HG03378 (cell line): ENCODE data around the gene RHOXF2B.
"Not testable (repeated sequence)": the region's sequence is repeated elsewhere in the genome, so short reads cannot be mapped to it uniquely, and the experiment has no call there.

Experiments
- ATAC-seq: cut with Tn5 transposase; IDR thresholded peaks from one replicate; pipeline ENCODE4 v1.9.1; 2021; ENCODE audit warnings: mild to moderate bottlenecking, moderate library complexity; ENCODE audit not compliant: unreplicated experiment

RHOXF2B gene

GRCh38 chrX:120077590-120077989 lies at the start of gene RHOXF2B:
TSS of gene RHOXF2B (minus strand) at chrX:120077690. CDS start at chrX:120077552, 138 bp downstream.
- not testable (repeated sequence) for ATAC-seq

GRCh38 chrX:120125444-120125843 lies 48.0 kb upstream of the RHOXF2B start:
- ATAC-seq, result no peak

GRCh38 chrX:120120223-120120622 lies 42.7 kb upstream of the RHOXF2B start:
- ATAC-seq, result no peak

- no peak for ATAC-seq
Observed at GRCh38 chrX:120115438-120115963, 38.0 kb upstream of the RHOXF2B start, which contains the start of gene RHOXF1. TSS of gene RHOXF1 (minus strand) at chrX:120115913. CDS start at chrX:120115862, 51 bp downstream.

GRCh38 chrX:120111611-120112010 lies 34.1 kb upstream of the RHOXF2B start:
- ATAC-seq, result no peak

GRCh38 chrX:120109378-120109777 lies 31.9 kb upstream of the RHOXF2B start:
- ATAC-seq, result no peak

- not testable (repeated sequence) for ATAC-seq
Observed at GRCh38 chrX:120104707-120105106, 27.2 kb upstream of the RHOXF2B start.

GRCh38 chrX:120101057-120101456 lies 23.6 kb upstream of the RHOXF2B start:
- ATAC-seq, result not testable (repeated sequence)

- ATAC-seq, result no peak
Observed at GRCh38 chrX:120090208-120090607, 12.7 kb upstream of the RHOXF2B start.

GRCh38 chrX:120087289-120088017 lies 10.0 kb upstream of the RHOXF2B start:
- ATAC-seq, result no peak

GRCh38 chrX:120085553-120086185 lies 8.2 kb upstream of the RHOXF2B start:
- not testable (repeated sequence) for ATAC-seq

- ATAC-seq, result not testable (repeated sequence)
Observed at GRCh38 chrX:120066169-120066568, 11.3 kb downstream of the RHOXF2B start.

- ATAC-seq, result not testable (repeated sequence)
Observed at GRCh38 chrX:120042712-120043111, 34.8 kb downstream of the RHOXF2B start.

- ATAC-seq, result peak; percentile 91
Observed at GRCh38 chrX:120042247-120042646, 35.2 kb downstream of the RHOXF2B start.

- ATAC-seq, result not testable (repeated sequence)
Observed at GRCh38 chrX:120040176-120040575, 37.3 kb downstream of the RHOXF2B start.

GRCh38 chrX:120039087-120039733 lies 38.3 kb downstream of the RHOXF2B start:
- not testable (repeated sequence) for ATAC-seq

GRCh38 chrX:120036704-120037103 lies 40.8 kb downstream of the RHOXF2B start:
- ATAC-seq, result no peak

- ATAC-seq, result peak; percentile 93
Observed at GRCh38 chrX:120035522-120036309, 41.8 kb downstream of the RHOXF2B start.

GRCh38 chrX:120029354-120029753 lies 48.1 kb downstream of the RHOXF2B start:
- no peak for ATAC-seq

GRCh38 chrX:120023259-120023658 lies 54.2 kb downstream of the RHOXF2B start:
- no peak for ATAC-seq

- no peak for ATAC-seq
Observed at GRCh38 chrX:120022763-120023162, 54.7 kb downstream of the RHOXF2B start.
